Right lobe of liver (tissue), 6 donors: ENCODE measurements around the gene ZNF658. TPM values are rescaled to one million over a fixed set of nuclear protein-coding genes. Genes with fewer than 3 reads are reported as not detected.
"Not testable (repeated sequence)": the region's sequence is repeated elsewhere in the genome, so short reads cannot be mapped to it uniquely, and the experiment has no call there.

Experiments
- ATAC-seq, 4 donors: fragments of 200-7000 bp; cut with Tn5 transposase; one replicate each; pipeline ENCODE4 v1.9.1; 2020; ENCODE audit warnings: mild to moderate bottlenecking in 4 of 4, moderate library complexity in 4 of 4
- DNase-seq, 3 donors: peaks; one replicate each; pipeline ENCODE4 v3.0.0-alpha.2; 2020
- H3K27ac ChIP-seq, 3 donors: fragments of 200-600 bp; one replicate each; pipeline ENCODE4 v1.8.0; 2022
- H3K27me3 ChIP-seq, 2 donors: fragments of 200-600 bp; one replicate each; pipeline ENCODE4 v1.8.0; 2022
- H3K36me3 ChIP-seq, 4 donors: fragments of 200-600 bp; sonication (generic) in 1 of 4; one replicate each; pipeline versions ENCODE4 v1.5.1 to v1.8.0; 2017 to 2022; ENCODE audit warnings: control low read depth in 1 of 4
- H3K4me1 ChIP-seq, 4 donors: fragments of 200-600 bp; sonication (generic) in 1 of 4; one replicate each; pipeline versions ENCODE4 v1.5.1 to v1.8.0; 2017 to 2022; ENCODE audit warnings: control low read depth in 1 of 4
- H3K4me3 ChIP-seq, 3 donors: fragments of 200-600 bp; one replicate each; pipeline ENCODE4 v1.8.0; 2022
- H3K9me3 ChIP-seq, 4 donors: fragments of 200-600 bp; sonication (generic) in 1 of 4; one replicate each; pipeline versions ENCODE4 v1.5.1 to v1.8.0; 2017 to 2022; ENCODE audit warnings: control low read depth in 1 of 4
- POLR2A ChIP-seq: fragments of 450-650 bp; IDR thresholded peaks from one replicate; pipeline ENCODE4 v1.6.1; 2017; ENCODE audit warnings: antibody characterized with exemption, mild to moderate bottlenecking
- WGBS: methylation state at CpG from one replicate; pipeline ENCODE4 v1.1.6; 2018; ENCODE audit warnings: low coverage, low lambda C conversion rate; ENCODE audit not compliant: insufficient coverage; ENCODE audit errors: missing lambda C conversion rate; 5-methylcytosine and 5-hydroxymethylcytosine counted together
- intact Hi-C, 2 donors: fragments of 100-400 bp; cut with DNase I; formaldehyde crosslinking; loops; one replicate each; pipeline versions ENCODE4 v1.11.2 to v1.14.1; 2022
- long read RNA-seq: library from polyadenylated mRNA; unstranded; transcript quantifications from one replicate; pipeline ENCODE4 v2.0.0, GENCODE V29; 2019
- total RNA-seq, 6 experiments: library from RNA; depleted of rRNA in 2 of 6; stranded (reverse); fragments of >200 nt in 2 of 6; fragmentation: NEBNext Ultra II Directional in 3 of 6; extraction: Animal tissue kit (Norgen Biotek cat#: 25700) in 3 of 6; gene quantifications; one replicate each; pipeline versions ENCODE4 v1.1.0 to v1.2.4, GENCODE V29; 2016 to 2023
- donor health status: DM: no; HTN: yes; CAD: no.
- donor health status: DM: no; HTN: no; CAD: no.
- donor health status: DM: no; HTN: no; CAD: no.
- donor health status: DM: no; HTN: yes; CAD: no.
- donor health status: DM: no; HTN: yes; CAD: no.

ZNF658 gene
- 1 to 10 TPM; 1.0 to 2.6 (median 1.7) TPM for total RNA-seq
- long read RNA-seq = 0 reads

GRCh38 chr9:66900490-66901131 is at the start of gene ZNF658:
Gene ZNF658 (plus strand): TSS chr9:66900725. CDS start chr9:66903562, 2,837 bp downstream.
- peak; percentile 43 for TF ChIP-seq POLR2A
- H3K36me3 ChIP-seq, H3K27me3 ChIP-seq, H3K9me3 ChIP-seq, H3K4me1 ChIP-seq, intact Hi-C loops: not testable (repeated sequence)
- 0% methylated on average over 10 of the region's 46 CpGs for WGBS
- ATAC-seq = peak; percentile 99 to 100 (median 100)
- H3K27ac ChIP-seq = peak within 1 kb of the TSS in 2 of 3 donors; percentile 47 to 67
- DNase-seq = peak; percentile 85 to 90 (median 90)
- H3K4me3 ChIP-seq = peak within 1 kb of the TSS; percentile 45 to 68 (median 62)

DNA sequence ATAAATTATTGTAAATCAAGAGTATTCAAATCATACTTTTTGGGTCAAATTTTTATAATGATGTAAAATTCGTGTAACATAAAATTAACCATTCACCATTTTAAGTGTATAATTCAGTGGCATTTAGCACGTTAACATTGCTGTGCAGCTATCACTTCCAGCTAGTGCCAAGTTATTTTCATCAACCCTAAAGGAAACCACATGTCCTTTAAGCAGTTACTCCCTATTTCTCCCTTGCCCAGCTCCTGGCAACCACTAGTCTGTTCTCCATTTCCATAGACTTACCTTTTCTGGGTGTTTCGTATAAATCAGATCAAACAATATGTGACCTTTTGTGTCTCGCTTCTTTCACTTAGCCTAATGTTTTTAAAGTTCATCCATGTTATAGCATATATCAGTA is 38.8 kb upstream of the ZNF658 start:
- ATAC-seq, H3K4me3 ChIP-seq, H3K36me3 ChIP-seq, H3K9me3 ChIP-seq, intact Hi-C loops, H3K27me3 ChIP-seq, DNase-seq, H3K27ac ChIP-seq, H3K4me1 ChIP-seq: not testable (repeated sequence)
- no CpG with 5 or more reads among the region's 4 CpGs for WGBS

GRCh38 chr9:66868660-66869059 is 31.9 kb upstream of the ZNF658 start:
- H3K27me3 ChIP-seq, DNase-seq, H3K4me1 ChIP-seq, intact Hi-C loops, H3K27ac ChIP-seq, H3K4me3 ChIP-seq, H3K9me3 ChIP-seq, H3K36me3 ChIP-seq: not testable (repeated sequence)
- 96% methylated on average over 2 of the region's 3 CpGs for WGBS
- ATAC-seq = peak in 1 of 4 donors; percentile 18

- 27% methylated on average over 3 of the region's 3 CpGs for WGBS
- DNase-seq, ATAC-seq, H3K4me1 ChIP-seq, H3K9me3 ChIP-seq, H3K36me3 ChIP-seq, H3K27me3 ChIP-seq, intact Hi-C loops, H3K27ac ChIP-seq, H3K4me3 ChIP-seq: not testable (repeated sequence)
These were observed 19.9 kb upstream of the ZNF658 start for GRCh38 chr9:66880605-66881004.

GRCh38 chr9:66881847-66882246 is 18.7 kb upstream of the ZNF658 start:
- ATAC-seq, intact Hi-C loops, H3K36me3 ChIP-seq, H3K27ac ChIP-seq, DNase-seq, H3K4me1 ChIP-seq, H3K4me3 ChIP-seq, H3K9me3 ChIP-seq, H3K27me3 ChIP-seq: not testable (repeated sequence)
- 80% methylated on average over 1 of the region's 3 CpGs for WGBS

DNA sequence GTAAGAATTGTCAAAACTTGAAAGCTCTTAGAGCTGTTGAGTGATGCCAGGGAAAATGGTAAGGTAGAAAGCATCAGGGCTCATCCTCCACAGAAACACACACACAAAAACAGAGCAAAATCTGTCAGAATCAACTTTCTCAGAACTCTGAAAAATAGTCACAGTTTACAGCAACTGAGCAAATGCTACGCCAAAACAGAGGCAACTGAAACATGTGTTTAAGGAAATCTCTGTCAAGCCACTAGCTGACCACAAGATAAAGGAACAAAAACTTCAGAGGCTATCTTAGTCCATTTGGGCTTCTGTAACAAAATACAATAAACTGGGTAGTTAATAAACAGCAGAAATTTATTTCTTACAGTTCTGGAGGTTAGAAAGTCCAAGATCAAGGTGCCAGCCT is 10.2 kb upstream of the ZNF658 start:
- H3K36me3 ChIP-seq, DNase-seq, ATAC-seq, H3K27ac ChIP-seq, intact Hi-C loops, H3K9me3 ChIP-seq, H3K4me1 ChIP-seq, H3K27me3 ChIP-seq, H3K4me3 ChIP-seq: not testable (repeated sequence)
- WGBS = 80% methylated on average over 1 of the region's 1 CpG

- H3K4me1 ChIP-seq, intact Hi-C loops, H3K27me3 ChIP-seq, DNase-seq, H3K9me3 ChIP-seq, H3K36me3 ChIP-seq: not testable (repeated sequence)
- ATAC-seq = peak; percentile 27 to 42 (median 30)
- peak overlapping the region in 1 of 3 donors; percentile 67 for H3K27ac ChIP-seq
- WGBS = 13% methylated on average over 6 of the region's 8 CpGs
- H3K4me3 ChIP-seq = peak overlapping the region; percentile 45 to 68 (median 62)
These were observed 616 bp downstream of the ZNF658 start for GRCh38 chr9:66901141-66901540.

- H3K4me3 ChIP-seq, DNase-seq, H3K36me3 ChIP-seq, ATAC-seq, H3K27ac ChIP-seq, H3K4me1 ChIP-seq, H3K27me3 ChIP-seq, intact Hi-C loops, H3K9me3 ChIP-seq: not testable (repeated sequence)
- WGBS = 85% methylated on average over 2 of the region's 2 CpGs
These were observed 9.0 kb downstream of the ZNF658 start for GRCh38 chr9:66909560-66909959.

DNA sequence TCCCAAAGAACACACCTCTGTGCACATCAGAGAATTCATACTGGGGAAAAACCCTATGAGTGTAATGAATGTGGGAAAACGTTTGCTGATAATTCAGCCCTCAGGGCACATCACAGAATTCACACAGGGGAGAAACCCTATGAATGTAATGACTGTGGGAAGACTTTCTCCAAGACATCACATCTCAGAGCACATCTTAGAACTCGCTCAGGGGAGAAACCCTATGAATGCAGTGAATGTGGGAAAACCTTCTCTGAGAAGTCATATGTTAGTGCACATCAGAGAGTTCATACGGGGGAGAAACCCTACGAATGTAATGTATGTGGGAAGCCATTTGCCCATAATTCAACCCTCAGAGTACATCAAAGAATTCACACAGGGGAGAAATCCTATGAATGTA is 19.5 kb downstream of the ZNF658 start:
- DNase-seq, ATAC-seq: not testable (repeated sequence)

DNA sequence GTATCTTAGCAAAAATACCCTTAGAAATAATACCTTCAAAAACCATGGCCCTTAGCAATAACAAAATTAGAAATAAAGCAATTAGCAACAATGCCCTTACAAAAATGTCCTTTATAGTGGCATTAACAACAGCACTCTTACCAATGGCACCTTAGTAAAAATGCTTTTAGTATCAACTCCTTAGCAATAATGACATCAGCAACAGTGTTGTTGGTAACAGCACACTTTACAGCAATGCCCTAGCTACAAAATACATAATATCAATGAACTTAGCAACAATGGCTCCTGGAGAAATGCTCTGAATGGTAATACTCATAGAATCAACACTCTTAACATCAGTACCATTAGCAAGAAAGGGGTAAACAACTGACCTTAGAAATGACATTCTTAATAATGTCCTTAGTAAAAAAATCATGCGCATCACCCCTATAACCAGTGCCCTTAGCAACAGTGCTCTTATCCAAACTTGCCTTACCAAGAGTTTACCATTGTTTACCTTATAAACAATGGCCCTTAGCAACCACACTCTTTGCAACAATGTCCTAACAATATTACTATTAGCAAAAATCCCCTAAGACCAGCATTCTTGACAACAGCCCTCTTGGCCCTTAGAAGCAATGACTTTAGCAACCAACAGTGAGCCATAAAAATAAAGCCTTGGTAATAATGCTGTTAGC is 35.8 kb downstream of the ZNF658 start:
- H3K27me3 ChIP-seq, ATAC-seq, H3K9me3 ChIP-seq, H3K4me1 ChIP-seq, intact Hi-C loops, H3K4me3 ChIP-seq, DNase-seq, H3K36me3 ChIP-seq, H3K27ac ChIP-seq: not testable (repeated sequence)
- no CpG with 5 or more reads among the region's 1 CpG for WGBS

More for the DNA sequence above, 19.5 kb downstream of the ZNF658 start:
- H3K9me3 ChIP-seq, H3K4me1 ChIP-seq, H3K36me3 ChIP-seq, intact Hi-C loops, H3K27ac ChIP-seq, H3K4me3 ChIP-seq, H3K27me3 ChIP-seq: not testable (repeated sequence)
- WGBS = no CpG with 5 or more reads among the region's 4 CpGs

DNA sequence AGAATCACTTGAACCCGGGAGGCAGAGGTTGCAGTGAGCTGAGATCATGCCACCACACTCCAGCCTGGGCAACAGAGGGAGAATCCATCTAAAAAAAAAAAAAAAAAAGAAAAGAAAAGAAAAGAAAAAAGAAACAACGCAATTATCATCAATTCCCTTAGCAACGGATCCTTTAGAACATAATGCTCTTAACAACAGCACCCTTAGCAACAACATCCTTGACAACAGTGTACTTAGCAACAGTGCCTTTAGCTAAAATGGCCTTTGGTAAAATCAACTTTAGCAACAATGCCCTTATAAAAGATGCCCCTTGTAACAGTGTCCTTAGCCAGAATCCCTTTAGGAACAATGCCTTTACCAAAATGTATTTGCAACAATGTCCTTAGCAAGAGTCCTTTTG is 37.1 kb downstream of the ZNF658 start:
- H3K4me3 ChIP-seq, H3K4me1 ChIP-seq, ATAC-seq, H3K9me3 ChIP-seq, DNase-seq, H3K27ac ChIP-seq, H3K36me3 ChIP-seq, intact Hi-C loops, H3K27me3 ChIP-seq: not testable (repeated sequence)
- 63% methylated on average over 2 of the region's 3 CpGs for WGBS
